OCI-LY1 (cell line): Measurements from ENCODE around the gene FDX2.

Experiments
- H2AFZ ChIP-seq: fragments of 200-600 bp; sonication (generic), shearing (Covaris generic); 2 replicates; pipeline ENCODE4 v1.6.0; 2014; ENCODE audit warnings: antibody characterized with exemption, mild to moderate bottlenecking, low read length
- H3F3A ChIP-seq: fragments of 200-600 bp; sonication (generic), shearing (Covaris generic); 2 replicates; pipeline ENCODE4 v1.6.0; 2014; ENCODE audit warnings: mild to moderate bottlenecking, antibody characterized with exemption, low read length, moderate library complexity; ENCODE audit not compliant: insufficient read depth
- H3K27ac ChIP-seq: fragments of 200-600 bp; sonication (generic); 2 replicates; pipeline ENCODE4 v1.5.1; 2014; ENCODE audit warnings: low read length, mixed run types, mild to moderate bottlenecking, low read depth; ENCODE audit not compliant: poor library complexity, severe bottlenecking
- H3K27me3 ChIP-seq: fragments of 200-600 bp; sonication (generic); 2 replicates; pipeline ENCODE4 v1.6.0; 2014; ENCODE audit warnings: antibody characterized with exemption, mild to moderate bottlenecking, low read length, moderate library complexity; ENCODE audit not compliant: insufficient read depth
- H3K36me3 ChIP-seq: fragments of 200-600 bp; sonication (generic); 2 replicates; pipeline ENCODE4 v1.6.1; 2014; ENCODE audit warnings: mild to moderate bottlenecking, antibody characterized with exemption, low read length, moderate library complexity, mixed read lengths; ENCODE audit not compliant: insufficient read depth
- H3K4me1 ChIP-seq: fragments of 200-600 bp; sonication (generic); 2 replicates; pipeline ENCODE4 v1.5.1; 2014; ENCODE audit warnings: mild to moderate bottlenecking, low read length, moderate library complexity; ENCODE audit not compliant: insufficient read depth, severe bottlenecking
- H3K4me2 ChIP-seq: fragments of 200-600 bp; sonication (generic), shearing (Covaris generic); 2 replicates; pipeline ENCODE4 v1.6.1; 2014; ENCODE audit warnings: low read length
- H3K4me3 ChIP-seq: fragments of 200-600 bp; sonication (generic); 2 replicates; pipeline ENCODE4 v1.5.1; 2014; ENCODE audit warnings: low read length, low read depth, mild to moderate bottlenecking, mixed read lengths; ENCODE audit not compliant: poor library complexity, severe bottlenecking
- H3K79me2 ChIP-seq: fragments of 200-600 bp; shearing (Covaris generic); 2 replicates; pipeline ENCODE4 v1.6.1; 2016; ENCODE audit warnings: mixed run types, low read length, mixed read lengths; ENCODE audit not compliant: insufficient read depth
- H3K9ac ChIP-seq: fragments of 200-600 bp; sonication (generic), shearing (Covaris generic); 2 replicates; pipeline ENCODE4 v1.6.1; 2014; ENCODE audit warnings: mild to moderate bottlenecking, low read length, mixed read lengths
- H3K9me2 ChIP-seq: fragments of 200-600 bp; sonication (generic), shearing (Covaris generic); 2 replicates; pipeline ENCODE4 v1.6.1; 2014; ENCODE audit warnings: low read depth, mild to moderate bottlenecking, low read length, mixed read lengths
- H3K9me3 ChIP-seq: fragments of 200-600 bp; shearing (Covaris generic); 2 replicates; pipeline ENCODE4 v1.6.1; 2014; ENCODE audit warnings: low read length, mixed read lengths
- H4K20me1 ChIP-seq: fragments of 200-600 bp; sonication (generic), shearing (Covaris generic); 2 replicates; pipeline ENCODE4 v1.6.0; 2016; ENCODE audit warnings: mild to moderate bottlenecking, low read length; ENCODE audit not compliant: insufficient read depth
- EZH2 ChIP-seq: fragments of 200-600 bp; sonication (generic), shearing (Covaris generic); IDR thresholded peaks from 2 replicates; pipeline ENCODE4 v1.8.0; 2017; ENCODE audit warnings: borderline replicate concordance, mixed run types, mild to moderate bottlenecking, antibody characterized with exemption, low read length, moderate library complexity, mixed read lengths
- TF ChIP-seq, protein P1 (sequence below): fragments of 200-600 bp; sonication (generic), shearing (Covaris generic); IDR thresholded peaks from 2 replicates; pipeline ENCODE4 v1.5.1; 2017; ENCODE audit warnings: mild to moderate bottlenecking, antibody characterized with exemption, low read length, moderate library complexity, mixed read lengths

The FDX2 gene

GRCh38 chr19:10295305-10295846 is 20.4 kb downstream of the FDX2 start:
- Histone ChIP-seq H3K27me3 (no peaks in the 10 kb centered on the region; the same call in 1 of the 2 replicates), H3K9me3 (no peaks in the 10 kb centered on the region), H3K4me1 (peaks cover 30% of the 10 kb centered on the region), H4K20me1 (no peaks in the 10 kb centered on the region), H3K36me3 (no peaks in the 10 kb centered on the region), H3K4me3 (peak overlapping the region; percentile 52), H3K27ac (no peak overlapping the region), H3K9ac (peak overlapping the region; percentile 10; the same call in 1 of the 2 replicates), H3K79me2 (no peaks in the 10 kb centered on the region), H3F3A (no peaks in the 10 kb centered on the region), H2AFZ (peak overlapping the region; percentile 28; the same call in 1 of the 2 replicates), H3K4me2 (peak overlapping the region; percentile 60), H3K9me2 (no peaks in the 10 kb centered on the region)
- TF ChIP-seq, protein P1, sequence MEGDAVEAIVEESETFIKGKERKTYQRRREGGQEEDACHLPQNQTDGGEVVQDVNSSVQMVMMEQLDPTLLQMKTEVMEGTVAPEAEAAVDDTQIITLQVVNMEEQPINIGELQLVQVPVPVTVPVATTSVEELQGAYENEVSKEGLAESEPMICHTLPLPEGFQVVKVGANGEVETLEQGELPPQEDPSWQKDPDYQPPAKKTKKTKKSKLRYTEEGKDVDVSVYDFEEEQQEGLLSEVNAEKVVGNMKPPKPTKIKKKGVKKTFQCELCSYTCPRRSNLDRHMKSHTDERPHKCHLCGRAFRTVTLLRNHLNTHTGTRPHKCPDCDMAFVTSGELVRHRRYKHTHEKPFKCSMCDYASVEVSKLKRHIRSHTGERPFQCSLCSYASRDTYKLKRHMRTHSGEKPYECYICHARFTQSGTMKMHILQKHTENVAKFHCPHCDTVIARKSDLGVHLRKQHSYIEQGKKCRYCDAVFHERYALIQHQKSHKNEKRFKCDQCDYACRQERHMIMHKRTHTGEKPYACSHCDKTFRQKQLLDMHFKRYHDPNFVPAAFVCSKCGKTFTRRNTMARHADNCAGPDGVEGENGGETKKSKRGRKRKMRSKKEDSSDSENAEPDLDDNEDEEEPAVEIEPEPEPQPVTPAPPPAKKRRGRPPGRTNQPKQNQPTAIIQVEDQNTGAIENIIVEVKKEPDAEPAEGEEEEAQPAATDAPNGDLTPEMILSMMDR, result peak; percentile 10; the same call in 1 of the 2 replicates
- no peak for TF ChIP-seq EZH2

- Histone ChIP-seq H2AFZ (no peak overlapping the region), H3K9me2 (no peaks in the 10 kb centered on the region), H3K4me2 (no peak overlapping the region), H4K20me1 (no peaks in the 10 kb centered on the region), H3K9ac (no peak overlapping the region), H3F3A (no peaks in the 10 kb centered on the region), H3K4me1 (peaks cover 40% of the 10 kb centered on the region), H3K27ac (no peak overlapping the region), H3K36me3 (no peaks in the 10 kb centered on the region), H3K4me3 (no peak overlapping the region), H3K79me2 (no peaks in the 10 kb centered on the region), H3K9me3 (no peaks in the 10 kb centered on the region), H3K27me3 (no peaks in the 10 kb centered on the region; the same call in 1 of the 2 replicates)
- TF ChIP-seq EZH2, result no peak
- TF ChIP-seq, protein P1, result no peak
Measured at GRCh38 chr19:10294368-10294697, 21.5 kb downstream of the FDX2 start.

DNA sequence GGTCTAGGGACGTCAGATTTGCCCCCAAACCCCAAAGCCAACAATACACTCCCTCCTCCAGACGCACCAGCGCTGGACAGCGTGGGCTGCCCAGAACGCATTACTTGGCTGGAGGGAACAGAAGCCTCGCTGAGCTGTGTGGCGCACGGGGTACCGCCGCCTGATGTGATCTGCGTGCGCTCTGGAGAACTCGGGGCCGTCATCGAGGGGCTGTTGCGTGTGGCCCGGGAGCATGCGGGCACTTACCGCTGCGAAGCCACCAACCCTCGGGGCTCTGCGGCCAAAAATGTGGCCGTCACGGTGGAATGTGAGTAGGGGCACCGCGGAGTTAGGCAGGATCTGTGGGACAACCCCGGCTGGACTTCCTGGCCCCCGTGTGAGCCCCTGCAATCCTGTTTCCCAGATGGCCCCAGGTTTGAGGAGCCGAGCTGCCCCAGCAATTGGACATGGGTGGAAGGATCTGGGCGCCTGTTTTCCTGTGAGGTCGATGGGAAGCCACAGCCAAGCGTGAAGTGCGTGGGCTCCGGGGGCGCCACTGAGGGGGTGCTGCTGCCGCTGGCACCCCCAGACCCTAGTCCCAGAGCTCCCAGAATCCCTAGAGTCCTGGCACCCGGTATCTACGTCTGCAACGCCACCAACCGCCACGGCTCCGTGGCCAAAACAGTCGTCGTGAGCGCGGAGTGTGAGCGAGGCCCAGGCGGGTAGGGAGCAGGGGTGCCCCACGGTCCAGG is 22.0 kb downstream of the FDX2 start:
- no peaks in the 10 kb centered on the region for H3K9me3 ChIP-seq
- H3K9me2 ChIP-seq, result no peaks in the 10 kb centered on the region
- H3K9ac ChIP-seq, result no peak overlapping the region
- no peaks in the 10 kb centered on the region for H3F3A ChIP-seq
- TF ChIP-seq, protein P1, result no peak
- no peak for TF ChIP-seq EZH2
- no peaks in the 10 kb centered on the region for H4K20me1 ChIP-seq
- no peak overlapping the region for H3K4me2 ChIP-seq
- H3K4me1 ChIP-seq, result peaks cover 45% of the 10 kb centered on the region
- H3K36me3 ChIP-seq, result no peaks in the 10 kb centered on the region
- no peak overlapping the region for H3K27ac ChIP-seq
- H3K27me3 ChIP-seq, result no peaks in the 10 kb centered on the region; the same call in 1 of the 2 replicates
- H2AFZ ChIP-seq, result no peak overlapping the region
- no peak overlapping the region for H3K4me3 ChIP-seq
- no peaks in the 10 kb centered on the region for H3K79me2 ChIP-seq
